ENCODE data around the gene TOR4A. TPM values are rescaled to one million over a fixed set of nuclear protein-coding genes. Genes with fewer than 3 reads are reported as not detected.

TOR4A gene
- total and polyA plus RNA-seq, 2 donors from 2014 or later = 4.9 to 23.8 TPM

DNA sequence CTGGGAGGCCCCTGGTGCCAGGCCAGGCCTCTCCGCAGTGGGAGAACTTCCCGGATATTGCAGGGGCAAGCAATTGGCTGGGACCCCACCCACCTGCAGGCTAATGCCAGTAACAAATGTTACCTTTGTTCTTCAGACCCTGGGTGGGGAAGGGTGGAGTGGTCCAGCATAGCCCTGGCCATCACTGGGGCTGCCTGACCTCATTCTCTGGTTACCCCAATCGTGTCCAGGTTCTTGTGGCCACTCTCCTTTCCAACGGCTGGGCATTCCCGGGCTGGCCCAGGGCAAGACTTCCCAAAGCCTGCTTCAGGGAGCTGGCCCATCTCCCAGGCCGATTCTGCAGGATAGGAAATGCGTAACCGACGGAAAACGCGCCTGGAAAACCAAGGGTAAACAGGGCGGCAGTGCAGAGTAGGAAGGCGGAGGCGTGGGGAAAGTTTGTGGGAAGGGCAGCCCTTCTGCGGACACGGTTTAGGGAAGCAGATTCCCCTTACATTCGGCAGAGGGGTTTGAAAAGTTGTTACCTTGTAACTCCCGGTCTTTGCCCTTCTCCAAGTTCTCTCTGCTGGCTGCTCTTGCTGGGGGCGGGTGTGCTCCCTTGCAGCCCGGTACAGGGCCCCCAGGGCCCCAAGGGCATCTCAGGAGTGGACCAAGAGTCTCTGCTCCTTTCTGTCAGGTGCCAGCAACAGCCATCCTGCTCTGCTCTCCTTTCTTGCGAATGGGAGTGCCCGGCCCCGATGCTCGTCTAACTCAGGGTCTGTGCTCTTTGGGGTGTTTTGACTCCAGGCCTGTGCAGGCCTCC, 21.1 kb downstream of the TOR4A start:
- FAIRE-seq (no peak), DNase-seq (peak in 3 of 5 donors; percentile 8 to 68 (median 44))
- H3K9me3 ChIP-seq (ENCODE audit: control insufficient read depth in 2 of 3, insufficient read depth in 1 of 3, low read length in 3 of 3) = peaks cover 0 to 4% (median 0%) of the 10 kb centered on the region in 3 donors
- H3K4me3 ChIP-seq (ENCODE audit: low read length in 3 of 3) = peak overlapping the region in 2 of 3 donors; percentile 2 to 47
- no peaks in the 10 kb centered on the region for H3K27me3 ChIP-seq (ENCODE audit: control insufficient read depth, insufficient read depth, low read length)
- H3K36me3 ChIP-seq (ENCODE audit: control insufficient read depth in 2 of 3, insufficient read depth in 3 of 3, low read length in 3 of 3) = no peaks in the 10 kb centered on the region
- peak overlapping the region; percentile 51 to 65 for H3K27ac ChIP-seq (ENCODE audit: low read depth in 2 of 2, low read length in 2 of 2)
- H3K9ac ChIP-seq (ENCODE audit: low read length in 3 of 3) = peak overlapping the region in 1 of 3 donors; percentile 34
- intact Hi-C loops (cut with DNase I) = loop anchor here (5.0 to 10.0 kb wide), 2 partner anchors 109 to 226 kb away; no protein-coding TSS in a partner anchor
- H3K4me1 ChIP-seq (ENCODE audit: control insufficient read depth in 2 of 3, insufficient read depth in 2 of 3, low read depth in 1 of 3, low read length in 3 of 3) = peaks cover 0 to 11% (median 0%) of the 10 kb centered on the region in 3 donors
- TF ChIP-seq, protein P1, sequence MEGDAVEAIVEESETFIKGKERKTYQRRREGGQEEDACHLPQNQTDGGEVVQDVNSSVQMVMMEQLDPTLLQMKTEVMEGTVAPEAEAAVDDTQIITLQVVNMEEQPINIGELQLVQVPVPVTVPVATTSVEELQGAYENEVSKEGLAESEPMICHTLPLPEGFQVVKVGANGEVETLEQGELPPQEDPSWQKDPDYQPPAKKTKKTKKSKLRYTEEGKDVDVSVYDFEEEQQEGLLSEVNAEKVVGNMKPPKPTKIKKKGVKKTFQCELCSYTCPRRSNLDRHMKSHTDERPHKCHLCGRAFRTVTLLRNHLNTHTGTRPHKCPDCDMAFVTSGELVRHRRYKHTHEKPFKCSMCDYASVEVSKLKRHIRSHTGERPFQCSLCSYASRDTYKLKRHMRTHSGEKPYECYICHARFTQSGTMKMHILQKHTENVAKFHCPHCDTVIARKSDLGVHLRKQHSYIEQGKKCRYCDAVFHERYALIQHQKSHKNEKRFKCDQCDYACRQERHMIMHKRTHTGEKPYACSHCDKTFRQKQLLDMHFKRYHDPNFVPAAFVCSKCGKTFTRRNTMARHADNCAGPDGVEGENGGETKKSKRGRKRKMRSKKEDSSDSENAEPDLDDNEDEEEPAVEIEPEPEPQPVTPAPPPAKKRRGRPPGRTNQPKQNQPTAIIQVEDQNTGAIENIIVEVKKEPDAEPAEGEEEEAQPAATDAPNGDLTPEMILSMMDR (IDR thresholded peaks at IDR 0.05; ENCODE audit: borderline replicate concordance, extremely low read depth, insufficient read depth) = no peak

DNA sequence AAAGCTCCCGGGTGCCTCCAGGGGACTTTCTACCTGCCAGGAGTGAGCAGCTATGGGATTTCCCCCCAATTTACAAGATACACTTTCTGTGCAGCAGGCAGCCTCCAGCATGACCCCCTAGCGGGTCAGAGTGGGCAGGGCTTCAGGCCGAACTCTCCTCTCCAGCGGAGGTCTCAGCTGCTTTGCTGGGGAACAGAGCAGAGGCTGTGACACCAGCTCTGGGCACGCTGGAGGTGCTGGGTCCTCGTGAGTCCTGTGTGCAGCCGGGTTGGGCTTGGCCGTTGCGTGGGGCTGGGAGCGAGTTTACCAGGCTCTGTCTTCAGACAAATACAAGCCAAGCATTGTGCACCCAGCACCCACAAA, 21.7 kb downstream of the TOR4A start:
- Histone ChIP-seq H3K27me3 (ENCODE audit: control insufficient read depth, insufficient read depth, low read length) (no peaks in the 10 kb centered on the region), H3K9me3 (ENCODE audit: control insufficient read depth in 2 of 3, insufficient read depth in 1 of 3, low read length in 3 of 3) (peaks cover 0 to 4% (median 0%) of the 10 kb centered on the region in 3 donors), H3K27ac (ENCODE audit: low read depth in 2 of 2, low read length in 2 of 2) (peak overlapping the region; percentile 51 to 65), H3K9ac (ENCODE audit: low read length in 3 of 3) (no peak overlapping the region), H3K4me1 (ENCODE audit: control insufficient read depth in 2 of 3, insufficient read depth in 2 of 3, low read depth in 1 of 3, low read length in 3 of 3) (peaks cover 0 to 11% (median 0%) of the 10 kb centered on the region in 3 donors), H3K36me3 (ENCODE audit: control insufficient read depth in 2 of 3, insufficient read depth in 3 of 3, low read length in 3 of 3) (no peaks in the 10 kb centered on the region), H3K4me3 (ENCODE audit: low read length in 3 of 3) (peak overlapping the region in 2 of 3 donors; percentile 2 to 47)
- intact Hi-C loops (cut with DNase I) = loop anchor here (5.0 to 10.0 kb wide), 2 partner anchors 108 to 226 kb away; no protein-coding TSS in a partner anchor
- DNase-seq = peak in 3 of 5 donors; percentile 11 to 70 (median 53)
- TF ChIP-seq, protein P1 (IDR thresholded peaks at IDR 0.05; ENCODE audit: borderline replicate concordance, extremely low read depth, insufficient read depth) = no peak
- FAIRE-seq = no peak

DNA sequence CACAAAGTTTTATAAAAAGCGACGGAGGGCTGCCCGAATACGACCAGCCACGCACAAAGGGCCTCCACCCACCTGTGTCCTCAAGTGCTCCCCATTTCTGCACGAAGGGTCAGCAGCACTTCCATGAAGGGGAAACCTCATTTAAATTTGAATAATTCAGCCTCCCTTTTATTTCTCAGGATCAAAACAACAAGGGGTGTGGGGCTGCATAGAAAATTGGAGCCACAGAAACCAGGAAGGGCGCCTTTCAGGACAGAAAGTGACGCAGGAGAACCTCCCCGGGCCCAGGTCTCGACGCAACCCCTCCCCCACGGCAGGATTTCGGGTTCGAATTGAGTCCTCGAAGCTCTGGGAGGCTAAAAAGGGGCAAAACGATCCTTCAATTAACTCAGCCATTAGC, 22.4 kb downstream of the TOR4A start:
- DNase-seq = peak in 4 of 5 donors; percentile 56 to 68 (median 60)
- FAIRE-seq = no peak
- Histone ChIP-seq H3K9me3 (ENCODE audit: control insufficient read depth in 2 of 3, insufficient read depth in 1 of 3, low read length in 3 of 3) (no peaks in the 10 kb centered on the region), H3K27ac (ENCODE audit: low read depth in 2 of 2, low read length in 2 of 2) (peak overlapping the region; percentile 34 to 47), H3K9ac (ENCODE audit: low read length in 3 of 3) (peak overlapping the region in 1 of 3 donors; percentile 22), H3K27me3 (ENCODE audit: control insufficient read depth, insufficient read depth, low read length) (no peaks in the 10 kb centered on the region), H3K4me3 (ENCODE audit: low read length in 3 of 3) (peak overlapping the region; percentile 18 to 66 (median 62)), H3K4me1 (ENCODE audit: control insufficient read depth in 2 of 3, insufficient read depth in 2 of 3, low read depth in 1 of 3, low read length in 3 of 3) (peaks cover 0 to 13% (median 0%) of the 10 kb centered on the region in 3 donors), H3K36me3 (ENCODE audit: control insufficient read depth in 2 of 3, insufficient read depth in 3 of 3, low read length in 3 of 3) (no peaks in the 10 kb centered on the region)
- intact Hi-C loops (cut with DNase I) = loop anchor here (5.0 to 10.0 kb wide), 2 partner anchors 107 to 225 kb away; no protein-coding TSS in a partner anchor
- TF ChIP-seq, protein P1 (IDR thresholded peaks at IDR 0.05; ENCODE audit: borderline replicate concordance, extremely low read depth, insufficient read depth) = no peak
